ENCODE results near the gene LOXL1. TPM values are rescaled to one million over a fixed set of nuclear protein-coding genes. Genes with fewer than 3 reads are reported as not detected.

Gene LOXL1
- total and polyA plus RNA-seq, 2 of the 13 experiments (the other 11 are each of a cell fraction or from before 2014, with no cell fraction given), result 0.51 to 1.3 TPM

DNA sequence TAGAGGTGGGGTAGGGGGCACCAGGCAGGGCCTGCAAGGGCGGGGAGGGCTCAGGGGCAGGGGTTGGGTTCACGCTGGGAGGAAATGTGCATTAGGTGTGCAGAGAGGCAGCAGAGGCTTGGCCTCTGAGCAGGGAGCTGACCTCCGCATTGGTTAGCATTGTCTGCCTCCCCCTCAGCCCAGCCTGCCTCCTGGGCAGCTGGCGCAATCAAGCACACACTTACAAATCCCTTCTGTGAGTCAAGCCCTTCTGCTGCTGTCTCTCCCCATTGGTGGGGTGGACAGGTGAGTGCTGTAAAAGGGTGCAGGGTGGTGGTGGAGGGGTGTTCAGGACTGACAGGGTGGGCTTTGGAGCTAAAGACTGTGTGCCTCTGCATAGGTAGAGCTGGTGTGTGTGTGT lies 9.3 kb downstream of the LOXL1 start:
- DNase-seq (ENCODE audit: low spot score) (no peak), ATAC-seq (no peak), FAIRE-seq (no peak)
- intact Hi-C loops (cut with micrococcal nuclease; ENCODE audit: unreplicated experiment), result no loop called here
- H3K79me2 ChIP-seq (ENCODE audit: insufficient read depth, low read length), result no peaks in the 10 kb centered on the region
- no peak overlapping the region for H3K4me3 ChIP-seq (replicated peaks in 1 of 3; ENCODE audit: insufficient read depth in 1 of 3, low read depth in 2 of 3, low read length in 3 of 3)
- in situ Hi-C loops (cut with HindIII; ENCODE audit: extremely low pct_ligation_motif_present, low pct_unique_long_range_greater_than_20kb), result no loop called here
- no peaks in the 10 kb centered on the region for H3K9me3 ChIP-seq (ENCODE audit: low read length)
- H3K9ac ChIP-seq (ENCODE audit: insufficient read depth, low read depth, low read length), result no peak overlapping the region
- H2AFZ ChIP-seq (ENCODE audit: low read length), result no peak overlapping the region
- H4K20me1 ChIP-seq (ENCODE audit: insufficient read depth, low read length), result peaks cover 3% of the 10 kb centered on the region
- no TSS peak for BruUV-seq (replicated peaks)
- peaks cover 5% of the 10 kb centered on the region for H3K4me1 ChIP-seq (ENCODE audit: insufficient read depth, low read length)
- peaks cover 6 to 34% of the 10 kb centered on the region in 2 experiments; a peak in 3 of 5 replicates for H3K27me3 ChIP-seq (ENCODE audit: control insufficient read depth in 1 of 2, insufficient read depth in 2 of 2, low read length in 2 of 2)
- no peaks in the 10 kb centered on the region for H3K36me3 ChIP-seq (replicated peaks in 1 of 2; ENCODE audit: control insufficient read depth in 1 of 2, insufficient read depth in 2 of 2, low read length in 2 of 2)
- no peak overlapping the region for H3K27ac ChIP-seq (ENCODE audit: extremely low read length, insufficient read depth, low read length)
- H3K4me2 ChIP-seq (ENCODE audit: low read depth, low read length), result no peak overlapping the region
- TF ChIP-seq TCF7 (IDR thresholded peaks at IDR 0.05; ENCODE audit: low read depth), result no peak
- no peak for TF ChIP-seq HMGA1 (CRISPR knock-in tag; conservative IDR thresholded peaks at IDR 0.05)
- TF ChIP-seq SYNCRIP (IDR thresholded peaks at IDR 0.05; ENCODE audit: insufficient read depth, low read depth, low read length), result no peak
- no peak for TF ChIP-seq HNRNPK (IDR thresholded peaks at IDR 0.05; ENCODE audit: low read depth, low read length, poor library complexity, severe bottlenecking)
- TF ChIP-seq ZNF451 (CRISPR knock-in tag; IDR thresholded peaks at IDR 0.05), result no peak
- TF ChIP-seq CBX1 (IDR thresholded peaks at IDR 0.05; ENCODE audit: low read depth), result no peak
- TF ChIP-seq ZMYM3 (CRISPR knock-in tag; IDR thresholded peaks at IDR 0.05), result no peak
- no peak for TF ChIP-seq FLYWCH1 (CRISPR knock-in tag; IDR thresholded peaks at IDR 0.05)
- no peak for TF ChIP-seq ZFP36 (IDR thresholded peaks at IDR 0.05; ENCODE audit: borderline replicate concordance, low read depth, low read length, partially characterized antibody)
- TF ChIP-seq RFX3 (CRISPR knock-in tag; IDR thresholded peaks at IDR 0.05), result no peak
- no peak for TF ChIP-seq RBM39 (IDR thresholded peaks at IDR 0.05; ENCODE audit: low read depth, low read length, poor library complexity, severe bottlenecking)
- no peak for TF ChIP-seq XBP1 (CRISPR knock-in tag; IDR thresholded peaks at IDR 0.05)
- no peak for TF ChIP-seq ZBTB7A (CRISPR knock-in tag; IDR thresholded peaks at IDR 0.05)
- TF ChIP-seq MLLT10 (CRISPR knock-in tag; IDR thresholded peaks at IDR 0.05), result no peak
- TF ChIP-seq ZNF337 (CRISPR knock-in tag; IDR thresholded peaks at IDR 0.05; ENCODE audit: borderline replicate concordance, low read depth), result no peak
- TF ChIP-seq, protein P1, sequence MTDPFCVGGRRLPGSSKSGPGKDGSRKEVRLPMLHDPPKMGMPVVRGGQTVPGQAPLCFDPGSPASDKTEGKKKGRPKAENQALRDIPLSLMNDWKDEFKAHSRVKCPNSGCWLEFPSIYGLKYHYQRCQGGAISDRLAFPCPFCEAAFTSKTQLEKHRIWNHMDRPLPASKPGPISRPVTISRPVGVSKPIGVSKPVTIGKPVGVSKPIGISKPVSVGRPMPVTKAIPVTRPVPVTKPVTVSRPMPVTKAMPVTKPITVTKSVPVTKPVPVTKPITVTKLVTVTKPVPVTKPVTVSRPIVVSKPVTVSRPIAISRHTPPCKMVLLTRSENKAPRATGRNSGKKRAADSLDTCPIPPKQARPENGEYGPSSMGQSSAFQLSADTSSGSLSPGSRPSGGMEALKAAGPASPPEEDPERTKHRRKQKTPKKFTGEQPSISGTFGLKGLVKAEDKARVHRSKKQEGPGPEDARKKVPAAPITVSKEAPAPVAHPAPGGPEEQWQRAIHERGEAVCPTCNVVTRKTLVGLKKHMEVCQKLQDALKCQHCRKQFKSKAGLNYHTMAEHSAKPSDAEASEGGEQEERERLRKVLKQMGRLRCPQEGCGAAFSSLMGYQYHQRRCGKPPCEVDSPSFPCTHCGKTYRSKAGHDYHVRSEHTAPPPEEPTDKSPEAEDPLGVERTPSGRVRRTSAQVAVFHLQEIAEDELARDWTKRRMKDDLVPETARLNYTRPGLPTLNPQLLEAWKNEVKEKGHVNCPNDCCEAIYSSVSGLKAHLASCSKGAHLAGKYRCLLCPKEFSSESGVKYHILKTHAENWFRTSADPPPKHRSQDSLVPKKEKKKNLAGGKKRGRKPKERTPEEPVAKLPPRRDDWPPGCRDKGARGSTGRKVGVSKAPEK (CRISPR knock-in tag; IDR thresholded peaks at IDR 0.05; ENCODE audit: borderline replicate concordance), result no peak
- no peak for TF ChIP-seq ZNF75D (CRISPR knock-in tag; IDR thresholded peaks at IDR 0.05; ENCODE audit: borderline replicate concordance)
- ChIA-PET POLR2A (no interaction called here), CTCF (ENCODE audit: low intra/inter-chr PET ratio, low total read pairs) (no interaction called here)
- 0% methylated on average over 1 of the region's 4 CpGs for WGBS (ENCODE audit: low lambda C conversion rate)
